GM23338 (cell line): Measurements from ENCODE around the gene FCRL6. TPM values are rescaled to one million over a fixed set of nuclear protein-coding genes. Genes with fewer than 3 reads are reported as not detected.

Experiments used
- ATAC-seq: fragments of 200-7000 bp; cut with Tn5 transposase; 3 replicates; pipeline ENCODE4 v1.9.1; 2020
- DNase-seq: peaks from one replicate; pipeline ENCODE4 v3.0.0-alpha.2; 2015; ENCODE audit warnings: low spot score
- H2AFZ ChIP-seq: fragments of 200-600 bp; sonication (generic); 2 replicates; pipeline ENCODE4 v1.8.0; 2016; ENCODE audit warnings: antibody characterized with exemption, mild to moderate bottlenecking, moderate library complexity
- H3F3A ChIP-seq: fragments of 200-600 bp; sonication (generic); replicated peaks from 2 replicates; pipeline ENCODE4 v1.8.0; 2017; ENCODE audit warnings: antibody characterized with exemption, mixed run types, low read depth
- H3K27ac ChIP-seq: fragments of 200-600 bp; sonication (generic); 2 replicates; pipeline ENCODE4 v1.6.1; 2016; ENCODE audit warnings: low read depth
- H3K27me3 ChIP-seq: fragments of 200-600 bp; sonication (generic); 2 replicates; pipeline ENCODE4 v1.8.0; 2016; ENCODE audit warnings: mild to moderate bottlenecking, mixed run types, moderate library complexity; ENCODE audit not compliant: insufficient read depth
- H3K36me3 ChIP-seq: fragments of 200-600 bp; sonication (generic); 2 replicates; pipeline ENCODE4 v1.8.0; 2016; ENCODE audit warnings: mild to moderate bottlenecking; ENCODE audit not compliant: insufficient read depth
- H3K4me1 ChIP-seq: fragments of 200-600 bp; sonication (generic); 2 replicates; pipeline ENCODE4 v1.8.0; 2016; ENCODE audit warnings: mild to moderate bottlenecking, moderate library complexity; ENCODE audit not compliant: insufficient read depth
- H3K4me2 ChIP-seq: fragments of 200-600 bp; sonication (generic); 2 replicates; pipeline ENCODE4 v1.7.1; 2017; ENCODE audit warnings: mixed run types
- H3K4me3 ChIP-seq: fragments of 200-600 bp; sonication (generic); 2 replicates; pipeline ENCODE4 v1.6.1; 2016; ENCODE audit warnings: mixed run types
- H3K79me2 ChIP-seq: fragments of 200-600 bp; sonication (generic); replicated peaks from 2 replicates; pipeline ENCODE4 v1.8.0; 2017; ENCODE audit warnings: mild to moderate bottlenecking; ENCODE audit not compliant: insufficient read depth
- H3K9me2 ChIP-seq: fragments of 200-600 bp; sonication (generic); 2 replicates; pipeline ENCODE4 v1.8.0; 2017; ENCODE audit not compliant: insufficient read depth
- H4K20me1 ChIP-seq: fragments of 200-600 bp; sonication (generic); replicated peaks from 2 replicates; pipeline ENCODE4 v1.8.0; 2017; ENCODE audit warnings: mild to moderate bottlenecking; ENCODE audit not compliant: insufficient read depth
- H3K27ac Mint-ChIP-seq: 2 replicates; pipeline ENCODE4 v1.8.0; 2020; ENCODE audit warnings: inconsistent platforms, mild to moderate bottlenecking, moderate library complexity, mixed read lengths
- H3K27me3 Mint-ChIP-seq: 3 replicates; pipeline ENCODE4 v1.8.0; 2022; ENCODE audit warnings: low read depth, mild to moderate bottlenecking, moderate library complexity, mixed read lengths, inconsistent platforms; ENCODE audit not compliant: insufficient read depth, poor library complexity
- H3K36me3 Mint-ChIP-seq: 3 replicates; pipeline ENCODE4 v1.8.0; 2021; ENCODE audit warnings: low read depth, mild to moderate bottlenecking, inconsistent platforms, moderate library complexity, mixed read lengths
- H3K4me1 Mint-ChIP-seq: 3 replicates; pipeline ENCODE4 v1.8.0; 2020; ENCODE audit warnings: mild to moderate bottlenecking, inconsistent platforms, mixed read lengths
- H3K4me3 Mint-ChIP-seq: 3 replicates; pipeline ENCODE4 v1.8.0; 2021; ENCODE audit warnings: moderate library complexity, mild to moderate bottlenecking, inconsistent platforms, mixed read lengths
- H3K9me3 Mint-ChIP-seq: 3 replicates; pipeline ENCODE4 v1.8.0; 2020; ENCODE audit warnings: moderate library complexity, mild to moderate bottlenecking, inconsistent platforms, mixed read lengths
- polyA plus RNA-seq: library from polyadenylated mRNA; unstranded; fragments of >200 nt; fragmentation: Nextera tagmentation; extraction: Ambion mirVana; gene quantifications from 2 replicates; pipeline ENCODE4 v1.2.1, GENCODE V29; 2016
- total RNA-seq: library from RNA; depleted of rRNA; stranded (reverse); fragments of >200 nt; shearing (Covaris generic); gene quantifications from 2 replicates; pipeline ENCODE4 v1.2.3, GENCODE V29; 2014
- TF ChIP-seq, protein P1 (sequence below): fragments of 250-450 bp; sonication (Bioruptor Pico); IDR thresholded peaks from 2 replicates; pipeline ENCODE4 v1.5.0; 2020; ENCODE audit warnings: mild to moderate bottlenecking, moderate library complexity
- TF ChIP-seq, protein P2 (sequence below), 2 experiments: fragments of 200-600 bp in 1 of 2; sonication (generic) in 1 of 2; conservative IDR thresholded peaks; 2 replicates each; pipeline versions ENCODE4 v1.5.1 to v1.6.1; 2016 to 2017; ENCODE audit warnings: antibody characterized with exemption in 2 of 2, low read depth in 2 of 2, mild to moderate bottlenecking in 2 of 2, moderate library complexity in 1 of 2

The FCRL6 gene
- total and polyA plus RNA-seq, 2 experiments from 2014 or later = not detected

DNA sequence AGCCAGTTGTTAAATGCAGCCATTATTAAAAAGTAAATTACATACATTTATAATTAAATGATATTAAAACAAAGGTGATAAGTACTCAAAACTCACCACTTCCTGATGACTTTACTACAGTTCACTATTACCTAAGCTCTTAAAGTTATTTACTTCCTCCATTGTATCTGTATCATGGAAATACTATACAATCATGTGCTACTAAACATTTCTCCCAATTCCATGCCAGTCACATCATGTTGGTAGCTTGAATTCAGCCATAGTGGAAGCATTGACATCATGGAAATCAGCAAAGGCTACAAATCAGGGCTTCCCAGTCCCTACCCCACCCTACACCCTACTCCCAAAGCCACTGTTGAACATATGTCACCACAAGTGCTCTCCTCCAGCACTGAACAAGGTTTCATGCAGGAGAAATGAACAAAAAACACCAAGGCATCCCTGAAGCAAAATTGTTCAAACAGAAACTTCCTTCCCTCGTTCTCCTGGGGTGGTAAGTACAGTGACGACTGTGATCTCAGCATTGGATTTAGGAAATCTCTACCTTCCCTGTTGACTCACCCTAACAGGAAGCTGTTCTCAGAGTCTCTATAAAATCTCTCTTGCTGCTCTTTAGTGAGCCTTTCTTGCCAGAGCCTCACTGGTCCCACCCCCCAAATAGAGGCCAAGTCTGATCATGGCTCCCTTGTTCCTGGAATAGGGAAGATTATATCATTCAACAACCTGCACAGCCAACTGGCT, 47.6 kb downstream of the FCRL6 start:
- Mint-ChIP-seq H3K4me1 (peaks cover 5% of the 10 kb centered on the region), H3K36me3 (no peaks in the 10 kb centered on the region), H3K9me3 (no peaks in the 10 kb centered on the region), H3K27me3 (peaks cover 10% of the 10 kb centered on the region), H3K27ac (no peak overlapping the region), H3K4me3 (no peak overlapping the region)
- Histone ChIP-seq H3K4me3 (no peak overlapping the region), H3K79me2 (no peaks in the 10 kb centered on the region), H4K20me1 (no peaks in the 10 kb centered on the region), H3K9me2 (no peaks in the 10 kb centered on the region), H3F3A (no peaks in the 10 kb centered on the region), H3K4me2 (no peak overlapping the region), H3K36me3 (no peaks in the 10 kb centered on the region), H3K27me3 (peaks cover 26% of the 10 kb centered on the region), H3K4me1 (peaks cover 6% of the 10 kb centered on the region), H2AFZ (no peak overlapping the region), H3K27ac (no peak overlapping the region)
- DNase-seq = no peak
- no peak for ATAC-seq
- TF ChIP-seq, protein P1, sequence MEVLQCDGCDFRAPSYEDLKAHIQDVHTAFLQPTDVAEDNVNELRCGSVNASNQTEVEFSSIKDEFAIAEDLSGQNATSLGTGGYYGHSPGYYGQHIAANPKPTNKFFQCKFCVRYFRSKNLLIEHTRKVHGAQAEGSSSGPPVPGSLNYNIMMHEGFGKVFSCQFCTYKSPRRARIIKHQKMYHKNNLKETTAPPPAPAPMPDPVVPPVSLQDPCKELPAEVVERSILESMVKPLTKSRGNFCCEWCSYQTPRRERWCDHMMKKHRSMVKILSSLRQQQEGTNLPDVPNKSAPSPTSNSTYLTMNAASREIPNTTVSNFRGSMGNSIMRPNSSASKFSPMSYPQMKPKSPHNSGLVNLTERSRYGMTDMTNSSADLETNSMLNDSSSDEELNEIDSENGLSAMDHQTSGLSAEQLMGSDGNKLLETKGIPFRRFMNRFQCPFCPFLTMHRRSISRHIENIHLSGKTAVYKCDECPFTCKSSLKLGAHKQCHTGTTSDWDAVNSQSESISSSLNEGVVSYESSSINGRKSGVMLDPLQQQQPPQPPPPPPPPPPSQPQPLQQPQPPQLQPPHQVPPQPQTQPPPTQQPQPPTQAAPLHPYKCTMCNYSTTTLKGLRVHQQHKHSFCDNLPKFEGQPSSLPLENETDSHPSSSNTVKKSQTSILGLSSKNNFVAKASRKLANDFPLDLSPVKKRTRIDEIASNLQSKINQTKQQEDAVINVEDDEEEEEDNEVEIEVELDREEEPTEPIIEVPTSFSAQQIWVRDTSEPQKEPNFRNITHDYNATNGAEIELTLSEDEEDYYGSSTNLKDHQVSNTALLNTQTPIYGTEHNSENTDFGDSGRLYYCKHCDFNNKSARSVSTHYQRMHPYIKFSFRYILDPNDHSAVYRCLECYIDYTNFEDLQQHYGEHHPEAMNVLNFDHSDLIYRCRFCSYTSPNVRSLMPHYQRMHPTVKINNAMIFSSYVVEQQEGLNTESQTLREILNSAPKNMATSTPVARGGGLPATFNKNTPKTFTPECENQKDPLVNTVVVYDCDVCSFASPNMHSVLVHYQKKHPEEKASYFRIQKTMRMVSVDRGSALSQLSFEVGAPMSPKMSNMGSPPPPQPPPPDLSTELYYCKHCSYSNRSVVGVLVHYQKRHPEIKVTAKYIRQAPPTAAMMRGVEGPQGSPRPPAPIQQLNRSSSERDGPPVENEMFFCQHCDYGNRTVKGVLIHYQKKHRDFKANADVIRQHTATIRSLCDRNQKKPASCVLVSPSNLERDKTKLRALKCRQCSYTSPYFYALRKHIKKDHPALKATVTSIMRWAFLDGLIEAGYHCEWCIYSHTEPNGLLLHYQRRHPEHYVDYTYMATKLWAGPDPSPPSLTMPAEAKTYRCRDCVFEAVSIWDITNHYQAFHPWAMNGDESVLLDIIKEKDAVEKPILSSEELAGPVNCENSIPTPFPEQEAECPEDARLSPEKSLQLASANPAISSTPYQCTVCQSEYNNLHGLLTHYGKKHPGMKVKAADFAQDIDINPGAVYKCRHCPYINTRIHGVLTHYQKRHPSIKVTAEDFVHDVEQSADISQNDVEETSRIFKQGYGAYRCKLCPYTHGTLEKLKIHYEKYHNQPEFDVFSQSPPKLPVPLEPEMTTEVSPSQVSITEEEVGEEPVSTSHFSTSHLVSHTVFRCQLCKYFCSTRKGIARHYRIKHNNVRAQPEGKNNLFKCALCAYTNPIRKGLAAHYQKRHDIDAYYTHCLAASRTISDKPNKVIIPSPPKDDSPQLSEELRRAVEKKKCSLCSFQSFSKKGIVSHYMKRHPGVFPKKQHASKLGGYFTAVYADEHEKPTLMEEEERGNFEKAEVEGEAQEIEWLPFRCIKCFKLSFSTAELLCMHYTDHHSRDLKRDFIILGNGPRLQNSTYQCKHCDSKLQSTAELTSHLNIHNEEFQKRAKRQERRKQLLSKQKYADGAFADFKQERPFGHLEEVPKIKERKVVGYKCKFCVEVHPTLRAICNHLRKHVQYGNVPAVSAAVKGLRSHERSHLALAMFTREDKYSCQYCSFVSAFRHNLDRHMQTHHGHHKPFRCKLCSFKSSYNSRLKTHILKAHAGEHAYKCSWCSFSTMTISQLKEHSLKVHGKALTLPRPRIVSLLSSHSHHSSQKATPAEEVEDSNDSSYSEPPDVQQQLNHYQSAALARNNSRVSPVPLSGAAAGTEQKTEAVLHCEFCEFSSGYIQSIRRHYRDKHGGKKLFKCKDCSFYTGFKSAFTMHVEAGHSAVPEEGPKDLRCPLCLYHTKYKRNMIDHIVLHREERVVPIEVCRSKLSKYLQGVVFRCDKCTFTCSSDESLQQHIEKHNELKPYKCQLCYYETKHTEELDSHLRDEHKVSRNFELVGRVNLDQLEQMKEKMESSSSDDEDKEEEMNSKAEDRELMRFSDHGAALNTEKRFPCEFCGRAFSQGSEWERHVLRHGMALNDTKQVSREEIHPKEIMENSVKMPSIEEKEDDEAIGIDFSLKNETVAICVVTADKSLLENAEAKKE (CRISPR knock-in tag) = no peak

GRCh38 chr1:159851407-159851806, 49.2 kb downstream of the FCRL6 start:
- H3K4me3 ChIP-seq = no peak overlapping the region
- ATAC-seq (no peak), DNase-seq (peak; percentile 52)
- H3K27me3 ChIP-seq = peaks cover 42% of the 10 kb centered on the region
- H3K4me1 ChIP-seq = peaks cover 6% of the 10 kb centered on the region
- H3K4me2 ChIP-seq = no peak overlapping the region
- H3K9me2 ChIP-seq = no peaks in the 10 kb centered on the region
- H3K4me3 Mint-ChIP-seq = no peak overlapping the region
- H3K36me3 ChIP-seq = no peaks in the 10 kb centered on the region
- 0 out of 2 replicates have a peak, but pooled peaks cover 2% of the 10 kb centered on the region for H3F3A ChIP-seq
- H3K27me3 Mint-ChIP-seq = peaks cover 18% of the 10 kb centered on the region
- TF ChIP-seq, protein P1 (CRISPR knock-in tag) = no peak
- TF ChIP-seq, protein P2, sequence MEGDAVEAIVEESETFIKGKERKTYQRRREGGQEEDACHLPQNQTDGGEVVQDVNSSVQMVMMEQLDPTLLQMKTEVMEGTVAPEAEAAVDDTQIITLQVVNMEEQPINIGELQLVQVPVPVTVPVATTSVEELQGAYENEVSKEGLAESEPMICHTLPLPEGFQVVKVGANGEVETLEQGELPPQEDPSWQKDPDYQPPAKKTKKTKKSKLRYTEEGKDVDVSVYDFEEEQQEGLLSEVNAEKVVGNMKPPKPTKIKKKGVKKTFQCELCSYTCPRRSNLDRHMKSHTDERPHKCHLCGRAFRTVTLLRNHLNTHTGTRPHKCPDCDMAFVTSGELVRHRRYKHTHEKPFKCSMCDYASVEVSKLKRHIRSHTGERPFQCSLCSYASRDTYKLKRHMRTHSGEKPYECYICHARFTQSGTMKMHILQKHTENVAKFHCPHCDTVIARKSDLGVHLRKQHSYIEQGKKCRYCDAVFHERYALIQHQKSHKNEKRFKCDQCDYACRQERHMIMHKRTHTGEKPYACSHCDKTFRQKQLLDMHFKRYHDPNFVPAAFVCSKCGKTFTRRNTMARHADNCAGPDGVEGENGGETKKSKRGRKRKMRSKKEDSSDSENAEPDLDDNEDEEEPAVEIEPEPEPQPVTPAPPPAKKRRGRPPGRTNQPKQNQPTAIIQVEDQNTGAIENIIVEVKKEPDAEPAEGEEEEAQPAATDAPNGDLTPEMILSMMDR (conservative IDR thresholded peaks at IDR 0.05; ENCODE audit: low read depth in 2 of 2) = peak; percentile 55 to 65
- H4K20me1 ChIP-seq = no peaks in the 10 kb centered on the region
- H3K27ac Mint-ChIP-seq = no peak overlapping the region
- peaks cover 9% of the 10 kb centered on the region for H3K4me1 Mint-ChIP-seq
- no peaks in the 10 kb centered on the region; the same call in 2 of the 3 replicates for H3K36me3 Mint-ChIP-seq
- H3K27ac ChIP-seq = no peak overlapping the region
- no peaks in the 10 kb centered on the region for H3K9me3 Mint-ChIP-seq
- no peak overlapping the region for H2AFZ ChIP-seq
- H3K79me2 ChIP-seq = no peaks in the 10 kb centered on the region
